ENCODE data around the gene POU2F3.

The POU2F3 gene

GRCh38 chr11:120226242-120226641 is 13.7 kb upstream of the POU2F3 start:
- DNase-seq (ENCODE audit: low spot score): no peak
- no peak for FAIRE-seq

GRCh38 chr11:120226714-120227113 is 13.2 kb upstream of the POU2F3 start:
- DNase-seq (ENCODE audit: low spot score): no peak
- FAIRE-seq: no peak

- DNase-seq (ENCODE audit: low spot score) (no peak), FAIRE-seq (no peak)
These were observed 12.6 kb upstream of the POU2F3 start for GRCh38 chr11:120227228-120227852.

GRCh38 chr11:120228794-120229384 is 11.1 kb upstream of the POU2F3 start:
- DNase-seq (ENCODE audit: low spot score) (no peak), FAIRE-seq (no peak)

- FAIRE-seq (no peak), DNase-seq (ENCODE audit: low spot score) (no peak)
These were observed 10.2 kb upstream of the POU2F3 start for GRCh38 chr11:120229451-120230424.

GRCh38 chr11:120230433-120231071 is 9.4 kb upstream of the POU2F3 start:
- FAIRE-seq: no peak
- DNase-seq (ENCODE audit: low spot score): no peak

GRCh38 chr11:120231963-120232362 is 8.0 kb upstream of the POU2F3 start:
- FAIRE-seq (no peak), DNase-seq (ENCODE audit: low spot score) (no peak)

- FAIRE-seq (no peak), DNase-seq (ENCODE audit: low spot score) (no peak)
These were observed 6.6 kb upstream of the POU2F3 start for GRCh38 chr11:120233207-120233803.

- DNase-seq (ENCODE audit: low spot score) (peak; percentile 68), FAIRE-seq (no peak)
These were observed 4.8 kb upstream of the POU2F3 start for GRCh38 chr11:120235024-120235628.

- DNase-seq (ENCODE audit: low spot score): no peak
These were observed 3.5 kb upstream of the POU2F3 start for GRCh38 chr11:120236169-120237107.

GRCh38 chr11:120238968-120239620 is 846 bp upstream of the POU2F3 start:
- FAIRE-seq (no peak), DNase-seq (ENCODE audit: low spot score) (no peak)

More at GRCh38 chr11:120236169-120237107, 3.5 kb upstream of the POU2F3 start:
- no peak for FAIRE-seq

GRCh38 chr11:120240866-120241265 is 926 bp downstream of the POU2F3 start:
- FAIRE-seq (no peak), DNase-seq (ENCODE audit: low spot score) (no peak)

GRCh38 chr11:120241277-120241676 is 1.3 kb downstream of the POU2F3 start:
- FAIRE-seq: no peak
- DNase-seq (ENCODE audit: low spot score): no peak

GRCh38 chr11:120243221-120243620 is 3.3 kb downstream of the POU2F3 start:
- DNase-seq (ENCODE audit: low spot score) (no peak), FAIRE-seq (no peak)

GRCh38 chr11:120244476-120245365 is 4.8 kb downstream of the POU2F3 start:
- DNase-seq (ENCODE audit: low spot score) (no peak), FAIRE-seq (no peak)

GRCh38 chr11:120245434-120245833 is 5.5 kb downstream of the POU2F3 start:
- no peak for DNase-seq (ENCODE audit: low spot score)
- FAIRE-seq: no peak

- DNase-seq (ENCODE audit: low spot score) (peak; percentile 22), FAIRE-seq (no peak)
These were observed 8.8 kb downstream of the POU2F3 start for GRCh38 chr11:120248551-120249278.
